Stimulated activated CD8-positive, alpha-beta memory T cell treated with anti-CD3 and anti-CD28 coated beads, Interleukin-15, amount 100 ng/mL, for 24 hours (primary cell): ENCODE data around the gene SLC5A10.
"Not testable (repeated sequence)": the region's sequence is repeated elsewhere in the genome, so short reads cannot be mapped to it uniquely, and the experiment has no call there.

Source experiments
- DNase-seq: peaks from one replicate; pipeline ENCODE4 v3.0.0-alpha.2; 2020; ENCODE audit warnings: low read depth

The SLC5A10 gene

GRCh38 chr17:18947866-18948265 is 4.1 kb upstream of the SLC5A10 start:
- DNase-seq: no peak

- no peak for DNase-seq
These were observed 3.4 kb upstream of the SLC5A10 start for GRCh38 chr17:18948476-18949006.

- no peak for DNase-seq
These were observed 2.4 kb upstream of the SLC5A10 start for GRCh38 chr17:18949566-18949965.

GRCh38 chr17:18950346-18950745 is 1.6 kb upstream of the SLC5A10 start:
- DNase-seq: no peak

- DNase-seq: no peak
These were observed 740 bp upstream of the SLC5A10 start for GRCh38 chr17:18950944-18951905.

GRCh38 chr17:18953231-18953728 is 1.3 kb downstream of the SLC5A10 start:
- no peak for DNase-seq

- no peak for DNase-seq
These were observed 2.4 kb downstream of the SLC5A10 start for GRCh38 chr17:18954321-18954720.

GRCh38 chr17:18955009-18955408 is 3.0 kb downstream of the SLC5A10 start:
- no peak for DNase-seq

GRCh38 chr17:18956021-18956420 is 4.1 kb downstream of the SLC5A10 start:
- DNase-seq: not testable (repeated sequence)

GRCh38 chr17:18956581-18956980 is 4.6 kb downstream of the SLC5A10 start:
- no peak for DNase-seq

GRCh38 chr17:18957831-18958230 is 5.9 kb downstream of the SLC5A10 start:
- no peak for DNase-seq

GRCh38 chr17:18958611-18959010 is 6.6 kb downstream of the SLC5A10 start:
- DNase-seq: no peak

GRCh38 chr17:18959071-18959844 is 7.3 kb downstream of the SLC5A10 start:
- DNase-seq: no peak

- no peak for DNase-seq
These were observed 7.9 kb downstream of the SLC5A10 start for GRCh38 chr17:18959845-18960240.

GRCh38 chr17:18960241-18960665 is 8.3 kb downstream of the SLC5A10 start:
- DNase-seq: no peak

- peak; percentile 85 for DNase-seq
These were observed 9.0 kb downstream of the SLC5A10 start for GRCh38 chr17:18960803-18961511.

- no peak for DNase-seq
These were observed 9.9 kb downstream of the SLC5A10 start for GRCh38 chr17:18961634-18962493.

GRCh38 chr17:18962494-18962815 is 10.5 kb downstream of the SLC5A10 start:
- no peak for DNase-seq

GRCh38 chr17:18963126-18964017 is 11.4 kb downstream of the SLC5A10 start:
- DNase-seq: no peak

GRCh38 chr17:18964018-18964351 is 12.0 kb downstream of the SLC5A10 start:
- no peak for DNase-seq
